Endothelial cell of umbilical vein (primary cell): ENCODE results near the gene IGFBP1. TPM values are rescaled to one million over a fixed set of nuclear protein-coding genes. Genes with fewer than 3 reads are reported as not detected.

Source experiments
- BruUV-seq: library from RNA; stranded (reverse); fragments of 400-500 nt; replicated peaks from 2 replicates; lab custom pipeline; 2021; lab: Mats Ljungman, UMichigan
- CTCF ChIA-PET: fragments of 300-600, 350-600 bp; sonication (Branson Sonifier 250); formaldehyde crosslinking; loops from one replicate; lab custom pipeline; 2021; ENCODE audit warnings: antibody characterized with exemption, inconsistent platforms; lab: Charles Lee
- POLR2A ChIA-PET: fragments of 300-600, 350-600 bp; sonication (Branson Sonifier 250); formaldehyde crosslinking; loops from one replicate; lab custom pipeline; 2021; ENCODE audit warnings: antibody characterized with exemption, inconsistent platforms; lab: Charles Lee
- DNase-seq: peaks from one replicate; pipeline ENCODE4 v3.0.0-alpha.2; 2011; ENCODE audit warnings: low read depth, low spot score
- FAIRE-seq: peaks from 2 replicates; lab custom pipeline; 2011; peaks lifted over from hg19 to GRCh38; lab: Jason Lieb, UNC
- H2AFZ ChIP-seq: 2 replicates; pipeline ENCODE4 v1.6.0; 2012; ENCODE audit warnings: low read depth, low read length, control low read depth, inconsistent platforms
- H3K27ac ChIP-seq: 2 replicates; pipeline ENCODE4 v1.5.1; 2011; ENCODE audit warnings: low read depth, mild to moderate bottlenecking, control low read depth, low read length, moderate library complexity; ENCODE audit not compliant: insufficient read depth
- H3K27me3 ChIP-seq, 2 experiments: 2 replicates each; pipeline versions ENCODE4 v1.6.0 to v1.6.1; 2011; ENCODE audit warnings: low read length in 2 of 2, mixed read lengths in 1 of 2; ENCODE audit not compliant: control insufficient read depth in 2 of 2, insufficient read depth in 2 of 2
- H3K36me3 ChIP-seq, 2 experiments: 2 replicates in 1 of 2; 3 replicates in 1 of 2; pipeline ENCODE4 v1.5.1; 2011; ENCODE audit warnings: low read length in 2 of 2, mild to moderate bottlenecking in 1 of 2, moderate library complexity in 1 of 2; ENCODE audit not compliant: control insufficient read depth in 2 of 2, insufficient read depth in 2 of 2; ENCODE audit errors: extremely low read depth in 1 of 2
- H3K4me1 ChIP-seq: 3 replicates; pipeline ENCODE4 v1.5.1; 2011; ENCODE audit warnings: mild to moderate bottlenecking, low read length; ENCODE audit not compliant: control insufficient read depth, insufficient read depth; ENCODE audit errors: extremely low read depth
- H3K4me2 ChIP-seq: 2 replicates; pipeline ENCODE4 v1.6.1; 2011; ENCODE audit warnings: low read length, control low read depth, mixed read lengths; ENCODE audit not compliant: insufficient read depth
- H3K4me3 ChIP-seq, 3 experiments: fragments of 200-600 bp in 1 of 3; sonication (generic), shearing (Covaris generic) in 1 of 3; replicated peaks in 1 of 3; 2 replicates each; pipeline ENCODE4 v1.5.1; 2011 to 2016; ENCODE audit warnings: control low read depth in 3 of 3, low read length in 3 of 3, mild to moderate bottlenecking in 2 of 3, inconsistent platforms in 1 of 3, low read depth in 1 of 3, moderate library complexity in 1 of 3; ENCODE audit not compliant: insufficient read depth in 1 of 3
- H3K79me2 ChIP-seq: 2 replicates; pipeline ENCODE4 v1.6.0; 2012; ENCODE audit warnings: low read length, inconsistent platforms; ENCODE audit not compliant: control insufficient read depth, insufficient read depth
- H3K9ac ChIP-seq: replicated peaks from 2 replicates; pipeline ENCODE3; 2011; ENCODE audit warnings: low read length, control low read depth; ENCODE audit not compliant: insufficient read depth; ENCODE audit errors: extremely low read depth
- H3K9me1 ChIP-seq: replicated peaks from 3 replicates; pipeline ENCODE4 v1.6.0; 2011; ENCODE audit warnings: mild to moderate bottlenecking, low read length; ENCODE audit not compliant: control insufficient read depth, insufficient read depth; ENCODE audit errors: extremely low read depth
- H3K9me3 ChIP-seq: replicated peaks from 2 replicates; pipeline ENCODE4 v1.5.1; 2012; ENCODE audit warnings: low read length, inconsistent platforms; ENCODE audit not compliant: control insufficient read depth, insufficient read depth
- H4K20me1 ChIP-seq: replicated peaks from 2 replicates; pipeline ENCODE3; 2011; ENCODE audit warnings: mild to moderate bottlenecking, low read length; ENCODE audit not compliant: control insufficient read depth, insufficient read depth; ENCODE audit errors: extremely low read depth
- EZH2 ChIP-seq: IDR thresholded peaks from 2 replicates; pipeline ENCODE4 v1.6.1; 2012; ENCODE audit warnings: borderline replicate concordance, low read depth, mild to moderate bottlenecking, moderate library complexity, low read length, inconsistent platforms; ENCODE audit not compliant: severe bottlenecking
- FOS ChIP-seq: IDR thresholded peaks from 2 replicates; pipeline ENCODE4 v1.6.1; 2011; ENCODE audit warnings: mild to moderate bottlenecking, low read length, moderate library complexity, borderline replicate concordance; ENCODE audit not compliant: insufficient read depth
- POLR2A ChIP-seq: IDR thresholded peaks from 2 replicates; pipeline ENCODE4 v1.6.1; 2012; ENCODE audit warnings: low read depth, mild to moderate bottlenecking, control low read depth, low read length
- dilution Hi-C: fragments of 300-500 bp; cut with MboI; formaldehyde crosslinking; loops from one replicate; pipeline ENCODE4 v1.15.0; 2019; ENCODE audit warnings: low sequenced_read_pairs; ENCODE audit not compliant: extremely low pct_ligation_motif_present
- intact Hi-C: fragments of 100-400 bp; cut with micrococcal nuclease; formaldehyde crosslinking; loops from one replicate; pipeline ENCODE4 v1.10.0; 2022
- polyA plus RNA-seq, 4 experiments: library from polyadenylated mRNA; depleted of rRNA in 3 of 4; stranded (reverse) in 3 of 4; unstranded in 1 of 4; fragments of >200 nt; gene quantifications; 2 replicates each; pipeline versions ENCODE4 v1.2.1 to v1.2.3, GENCODE V29; 2011 to 2012; ENCODE audit warnings: missing spikeins in 1 of 4
- total RNA-seq: library from RNA; stranded (reverse); gene quantifications from 2 replicates; pipeline ENCODE4 v1.2.3, GENCODE V29; 2021
- TF ChIP-seq, protein P1 (sequence below), 2 donors: IDR thresholded peaks; 1 replicate in 1 of 2; 2 replicates in 1 of 2; pipeline ENCODE4 v1.5.1; 2011; ENCODE audit warnings: low read length in 2 of 2, mild to moderate bottlenecking in 2 of 2, moderate library complexity in 2 of 2, control low read depth in 1 of 2, inconsistent platforms in 1 of 2, low read depth in 1 of 2; ENCODE audit not compliant: insufficient read depth in 1 of 2; ENCODE audit errors: extremely low read depth in 1 of 2

IGFBP1 gene
- total and polyA plus RNA-seq, 2 donors (not counting 3 experiments of a cell fraction or from before 2014, with no cell fraction given), result 0.57 to 4.0 TPM

DNA sequence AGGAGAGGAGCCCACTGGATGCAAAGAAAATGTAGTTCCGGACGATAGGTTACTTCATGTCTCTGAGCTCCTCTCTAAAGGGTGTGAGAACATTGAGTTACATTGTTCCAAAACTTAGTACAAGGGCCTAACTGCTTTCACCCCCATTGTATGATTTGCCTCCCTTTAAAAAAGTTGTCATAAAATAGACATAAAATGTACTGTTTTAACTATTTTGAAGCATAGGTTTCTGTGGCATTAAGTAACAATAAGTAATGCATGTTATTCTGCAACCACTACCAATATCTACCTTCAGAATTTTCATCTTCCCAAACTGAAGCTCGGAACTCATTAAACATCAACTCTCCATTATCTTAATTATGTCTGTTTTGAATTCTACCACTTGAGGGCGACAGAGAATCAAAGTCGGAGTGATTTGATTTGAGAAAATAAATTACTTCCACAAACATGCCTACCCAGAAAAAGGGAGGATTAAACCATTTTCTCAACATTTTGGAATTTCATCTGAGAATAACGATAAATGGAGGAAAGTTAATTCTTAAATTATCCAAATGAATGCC, 2.7 kb downstream of the IGFBP1 start:
- Histone ChIP-seq H3K4me1 (peaks cover 46% of the 10 kb centered on the region), H4K20me1 (no peaks in the 10 kb centered on the region), H3K27me3 (peaks cover 0 to 1% of the 10 kb centered on the region in 2 experiments), H3K9me1 (no peaks in the 10 kb centered on the region), H3K9ac (no peak overlapping the region), H3K27ac (peak overlapping the region; percentile 30), H3K36me3 (no peaks in the 10 kb centered on the region), H3K4me3 (no peak overlapping the region), H3K79me2 (no peaks in the 10 kb centered on the region), H3K9me3 (no peaks in the 10 kb centered on the region), H3K4me2 (no peak overlapping the region), H2AFZ (peak overlapping the region; percentile 42)
- BruUV-seq, result no TSS peak
- peak; percentile 62 for DNase-seq
- intact Hi-C loops (loop anchor here (1.0 to 5.0 kb wide), 5 partner anchors 26 to 1361 kb away; no protein-coding TSS in a partner anchor), dilution Hi-C loops (no loop called here)
- TF ChIP-seq EZH2, result no peak
- TF ChIP-seq FOS, result no peak
- TF ChIP-seq, protein P1, sequence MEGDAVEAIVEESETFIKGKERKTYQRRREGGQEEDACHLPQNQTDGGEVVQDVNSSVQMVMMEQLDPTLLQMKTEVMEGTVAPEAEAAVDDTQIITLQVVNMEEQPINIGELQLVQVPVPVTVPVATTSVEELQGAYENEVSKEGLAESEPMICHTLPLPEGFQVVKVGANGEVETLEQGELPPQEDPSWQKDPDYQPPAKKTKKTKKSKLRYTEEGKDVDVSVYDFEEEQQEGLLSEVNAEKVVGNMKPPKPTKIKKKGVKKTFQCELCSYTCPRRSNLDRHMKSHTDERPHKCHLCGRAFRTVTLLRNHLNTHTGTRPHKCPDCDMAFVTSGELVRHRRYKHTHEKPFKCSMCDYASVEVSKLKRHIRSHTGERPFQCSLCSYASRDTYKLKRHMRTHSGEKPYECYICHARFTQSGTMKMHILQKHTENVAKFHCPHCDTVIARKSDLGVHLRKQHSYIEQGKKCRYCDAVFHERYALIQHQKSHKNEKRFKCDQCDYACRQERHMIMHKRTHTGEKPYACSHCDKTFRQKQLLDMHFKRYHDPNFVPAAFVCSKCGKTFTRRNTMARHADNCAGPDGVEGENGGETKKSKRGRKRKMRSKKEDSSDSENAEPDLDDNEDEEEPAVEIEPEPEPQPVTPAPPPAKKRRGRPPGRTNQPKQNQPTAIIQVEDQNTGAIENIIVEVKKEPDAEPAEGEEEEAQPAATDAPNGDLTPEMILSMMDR (IDR thresholded peaks at IDR 0.05; ENCODE audit: extremely low read depth in 1 of 2, insufficient read depth in 1 of 2, low read depth in 1 of 2, low read length in 2 of 2), result peak; percentile 20 to 40
- TF ChIP-seq POLR2A, result no peak
- FAIRE-seq, result peak; percentile 88
- POLR2A ChIA-PET, result no interaction called here
- CTCF ChIA-PET, result interaction anchor here (0.6 to 6.1 kb wide), 13 partner anchors 9 to 1363 kb away, joined by 3 to 100 read pairs (median 5); partner anchors contain the start of genes CCDC201 and IGFBP3
